Kidney (tissue), 22 donors: ENCODE measurements around the gene CRYBB2. TPM values are rescaled to one million over a fixed set of nuclear protein-coding genes. Genes with fewer than 3 reads are reported as not detected.

Source experiments
- DNase-seq, 5 donors: peaks; one replicate each; pipeline ENCODE4 v3.0.0-alpha.2; 2013 to 2020
- FAIRE-seq: peaks from 2 replicates; lab custom pipeline; 2012; peaks lifted over from hg19 to GRCh38; lab: Jason Lieb, UNC
- H3K27ac ChIP-seq, 2 donors: one replicate each; pipeline ENCODE4 v1.7.0; 2013; ENCODE audit warnings: low read depth in 2 of 2, low read length in 2 of 2, inconsistent platforms in 1 of 2
- H3K27me3 ChIP-seq: one replicate; pipeline ENCODE4 v1.7.1; 2013; ENCODE audit warnings: low read length, inconsistent platforms; ENCODE audit not compliant: control insufficient read depth, insufficient read depth
- H3K36me3 ChIP-seq, 3 donors: one replicate each; pipeline versions ENCODE4 v1.7.0 to v1.7.1; 2013; ENCODE audit warnings: low read length in 3 of 3, control low read depth in 1 of 3, inconsistent platforms in 1 of 3; ENCODE audit not compliant: insufficient read depth in 3 of 3, control insufficient read depth in 2 of 3
- H3K4me1 ChIP-seq, 3 donors: one replicate each; pipeline versions ENCODE4 v1.7.0 to v1.7.1; 2013; ENCODE audit warnings: low read length in 3 of 3, inconsistent platforms in 1 of 3, low read depth in 1 of 3; ENCODE audit not compliant: control insufficient read depth in 2 of 3, insufficient read depth in 2 of 3
- H3K4me3 ChIP-seq, 3 donors: one replicate each; pipeline versions ENCODE4 v1.7.0 to v1.8.1; 2013; ENCODE audit warnings: low read length in 3 of 3, control low read depth in 1 of 3, inconsistent platforms in 1 of 3
- H3K9ac ChIP-seq, 3 donors: one replicate each; pipeline versions ENCODE4 v1.7.0 to v1.7.1; 2013; ENCODE audit warnings: low read length in 3 of 3, control low read depth in 1 of 3, inconsistent platforms in 1 of 3
- H3K9me3 ChIP-seq, 3 donors: one replicate each; pipeline versions ENCODE4 v1.7.0 to v1.7.1; 2013; ENCODE audit warnings: low read length in 3 of 3, control low read depth in 1 of 3, inconsistent platforms in 1 of 3; ENCODE audit not compliant: control insufficient read depth in 2 of 3, insufficient read depth in 1 of 3
- intact Hi-C: fragments of 100-400 bp; cut with DNase I; formaldehyde crosslinking; loops from one replicate; pipeline ENCODE4 v1.11.1; 2022
- long read RNA-seq, 10 donors: library from polyadenylated mRNA in 1 of 10; unstranded in 1 of 10; transcript quantifications; one replicate each; pipeline ENCODE4 v2.0.0 and lab custom pipeline, GENCODE V29; 2021 to 2026
- polyA plus RNA-seq: library from polyadenylated mRNA; stranded (reverse); fragments of 350-450 nt; fragmentation: Illumina TruSeq; extraction: RNeasy Lipid Tissue Mini Kit (QIAGEN cat#74804); gene quantifications from one replicate; pipeline ENCODE4 v1.2.3, GENCODE V29; 2014; ENCODE audit warnings: low read depth, low replicate concordance; ENCODE audit not compliant: insufficient read depth
- total RNA-seq: library from RNA; stranded (reverse); fragmentation: NEBNext Ultra II Directional; extraction: Animal tissue kit (Norgen Biotek cat#: 25700); gene quantifications from one replicate; pipeline ENCODE4 v1.2.1, GENCODE V29; 2021
- TF ChIP-seq, protein P1 (sequence below): IDR thresholded peaks from 3 replicates; pipeline ENCODE4 v1.5.1; 2012; ENCODE audit warnings: mild to moderate bottlenecking, moderate library complexity, borderline replicate concordance; ENCODE audit not compliant: insufficient read depth; ENCODE audit errors: extremely low read depth
- donor health status: control.
- donor health status: control.
- donor health status: control.
- donor health status: control.
- donor health status: control.
- donor health status: DM: yes; HTN: yes; CAD: no.
- donor health status: Normal renal cell carcinoma (clear cell type).

CRYBB2 gene, protein sequence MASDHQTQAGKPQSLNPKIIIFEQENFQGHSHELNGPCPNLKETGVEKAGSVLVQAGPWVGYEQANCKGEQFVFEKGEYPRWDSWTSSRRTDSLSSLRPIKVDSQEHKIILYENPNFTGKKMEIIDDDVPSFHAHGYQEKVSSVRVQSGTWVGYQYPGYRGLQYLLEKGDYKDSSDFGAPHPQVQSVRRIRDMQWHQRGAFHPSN
- total RNA-seq, result not detected
- polyA plus RNA-seq, result 0.67 TPM
- long read RNA-seq, donor 1, result 0 reads
- long read RNA-seq, donor 2, result 0 reads
- long read RNA-seq, donor 3, result 0 reads
- long read RNA-seq, donor 4, result 0 reads
- long read RNA-seq, donor 5, result 0 reads
- long read RNA-seq, donor 6, result 0 reads
- long read RNA-seq, donor 7, result 0 reads
- long read RNA-seq, donor 8, result 0 reads
- long read RNA-seq, donor 9, partial matches to known transcripts, result 0 of 1 reads
- long read RNA-seq, donor 9, other reads (novel, unspliced or antisense), result 0 of 1 reads
- long read RNA-seq, donor 10, result 0 reads

GRCh38 chr22:25219211-25219689, at the start of gene CRYBB2:
Gene CRYBB2 (plus strand): TSS chr22:25219639. CDS start chr22:25221430, 1,791 bp downstream.
- H3K27me3 ChIP-seq, result no peaks in the 10 kb centered on the region
- H3K4me1 ChIP-seq, result no peaks in the 10 kb centered on the region
- H3K36me3 ChIP-seq, result no peaks in the 10 kb centered on the region
- no peak within 1 kb of the TSS for H3K9ac ChIP-seq
- no peak within 1 kb of the TSS for H3K4me3 ChIP-seq
- FAIRE-seq (no peak), DNase-seq (no peak)
- intact Hi-C loops, result no loop called here
- no peak within 1 kb of the TSS for H3K27ac ChIP-seq
- TF ChIP-seq, protein P1, sequence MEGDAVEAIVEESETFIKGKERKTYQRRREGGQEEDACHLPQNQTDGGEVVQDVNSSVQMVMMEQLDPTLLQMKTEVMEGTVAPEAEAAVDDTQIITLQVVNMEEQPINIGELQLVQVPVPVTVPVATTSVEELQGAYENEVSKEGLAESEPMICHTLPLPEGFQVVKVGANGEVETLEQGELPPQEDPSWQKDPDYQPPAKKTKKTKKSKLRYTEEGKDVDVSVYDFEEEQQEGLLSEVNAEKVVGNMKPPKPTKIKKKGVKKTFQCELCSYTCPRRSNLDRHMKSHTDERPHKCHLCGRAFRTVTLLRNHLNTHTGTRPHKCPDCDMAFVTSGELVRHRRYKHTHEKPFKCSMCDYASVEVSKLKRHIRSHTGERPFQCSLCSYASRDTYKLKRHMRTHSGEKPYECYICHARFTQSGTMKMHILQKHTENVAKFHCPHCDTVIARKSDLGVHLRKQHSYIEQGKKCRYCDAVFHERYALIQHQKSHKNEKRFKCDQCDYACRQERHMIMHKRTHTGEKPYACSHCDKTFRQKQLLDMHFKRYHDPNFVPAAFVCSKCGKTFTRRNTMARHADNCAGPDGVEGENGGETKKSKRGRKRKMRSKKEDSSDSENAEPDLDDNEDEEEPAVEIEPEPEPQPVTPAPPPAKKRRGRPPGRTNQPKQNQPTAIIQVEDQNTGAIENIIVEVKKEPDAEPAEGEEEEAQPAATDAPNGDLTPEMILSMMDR, result no peak
- H3K9me3 ChIP-seq, result no peaks in the 10 kb centered on the region

DNA sequence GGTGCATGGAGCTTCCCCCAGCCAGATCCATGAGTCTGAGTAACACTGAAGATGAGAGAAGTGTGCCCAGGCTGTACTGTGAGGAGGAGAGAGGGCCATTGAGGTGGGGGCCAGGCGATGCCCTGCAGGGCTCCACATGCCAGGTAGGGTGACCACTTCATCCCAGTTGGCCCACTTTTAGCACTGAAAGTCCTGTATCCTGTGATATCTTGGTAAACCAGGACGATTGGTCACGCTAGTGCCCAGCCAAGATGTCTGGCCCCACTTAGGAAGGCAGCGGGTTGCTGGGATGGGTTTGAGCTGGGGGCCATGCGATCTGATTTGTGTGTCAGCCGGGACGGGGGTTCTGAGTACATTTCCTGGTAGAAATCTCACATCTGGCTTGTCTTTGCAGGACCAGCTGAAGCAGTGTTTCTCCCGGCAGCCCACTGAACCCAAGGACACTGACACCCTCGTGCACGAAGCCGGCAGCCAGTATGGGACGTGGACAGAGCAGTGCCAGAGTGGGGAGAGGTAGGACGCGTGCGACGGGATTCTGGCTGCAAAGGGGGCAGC, 48.9 kb upstream of the CRYBB2 start:
- H3K9me3 ChIP-seq, result no peaks in the 10 kb centered on the region
- no peaks in the 10 kb centered on the region for H3K27me3 ChIP-seq
- H3K4me1 ChIP-seq, result no peaks in the 10 kb centered on the region
- TF ChIP-seq, protein P1, result no peak
- no peak overlapping the region for H3K4me3 ChIP-seq
- DNase-seq (no peak), FAIRE-seq (no peak)
- peak overlapping the region in 1 of 2 donors; percentile 14 for H3K27ac ChIP-seq
- H3K36me3 ChIP-seq, result peaks cover 0 to 26% (median 17%) of the 10 kb centered on the region in 3 donors
- intact Hi-C loops, result no loop called here
- no peak overlapping the region for H3K9ac ChIP-seq

DNA sequence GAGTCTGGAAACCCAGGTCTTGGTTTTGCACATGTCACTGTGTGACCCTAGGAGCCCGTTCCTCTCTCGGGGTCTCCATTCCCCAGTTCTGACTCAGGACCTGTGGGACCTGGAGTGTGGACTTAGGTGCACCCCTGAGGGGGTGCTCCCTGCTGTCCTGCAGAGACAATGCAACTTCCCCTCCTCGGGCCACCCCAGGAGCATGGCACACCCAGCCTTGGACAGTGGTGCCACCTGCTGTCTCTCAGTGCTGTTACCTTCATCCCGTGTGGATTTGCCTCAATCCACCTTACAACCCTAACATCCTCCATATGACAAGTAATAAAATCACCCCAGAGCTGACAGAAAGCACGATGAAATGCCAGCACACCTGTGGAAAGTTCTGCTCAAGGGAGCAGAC, 47.3 kb upstream of the CRYBB2 start:
- Histone ChIP-seq H3K9ac (no peak overlapping the region), H3K4me3 (no peak overlapping the region), H3K27ac (no peak overlapping the region), H3K36me3 (peaks cover 0 to 35% (median 28%) of the 10 kb centered on the region in 3 donors), H3K4me1 (no peaks in the 10 kb centered on the region), H3K27me3 (no peaks in the 10 kb centered on the region), H3K9me3 (no peaks in the 10 kb centered on the region)
- TF ChIP-seq, protein P1, result peak; percentile 41
- DNase-seq (no peak), FAIRE-seq (no peak)
- intact Hi-C loops, result no loop called here
